Measurements from ENCODE around the gene ELL. TPM values are rescaled to one million over a fixed set of nuclear protein-coding genes. Genes with fewer than 3 reads are reported as not detected.

ELL gene
- total RNA-seq, 4 donors from 2014 or later: 9.1 to 35.1 (median 20.1) TPM

DNA sequence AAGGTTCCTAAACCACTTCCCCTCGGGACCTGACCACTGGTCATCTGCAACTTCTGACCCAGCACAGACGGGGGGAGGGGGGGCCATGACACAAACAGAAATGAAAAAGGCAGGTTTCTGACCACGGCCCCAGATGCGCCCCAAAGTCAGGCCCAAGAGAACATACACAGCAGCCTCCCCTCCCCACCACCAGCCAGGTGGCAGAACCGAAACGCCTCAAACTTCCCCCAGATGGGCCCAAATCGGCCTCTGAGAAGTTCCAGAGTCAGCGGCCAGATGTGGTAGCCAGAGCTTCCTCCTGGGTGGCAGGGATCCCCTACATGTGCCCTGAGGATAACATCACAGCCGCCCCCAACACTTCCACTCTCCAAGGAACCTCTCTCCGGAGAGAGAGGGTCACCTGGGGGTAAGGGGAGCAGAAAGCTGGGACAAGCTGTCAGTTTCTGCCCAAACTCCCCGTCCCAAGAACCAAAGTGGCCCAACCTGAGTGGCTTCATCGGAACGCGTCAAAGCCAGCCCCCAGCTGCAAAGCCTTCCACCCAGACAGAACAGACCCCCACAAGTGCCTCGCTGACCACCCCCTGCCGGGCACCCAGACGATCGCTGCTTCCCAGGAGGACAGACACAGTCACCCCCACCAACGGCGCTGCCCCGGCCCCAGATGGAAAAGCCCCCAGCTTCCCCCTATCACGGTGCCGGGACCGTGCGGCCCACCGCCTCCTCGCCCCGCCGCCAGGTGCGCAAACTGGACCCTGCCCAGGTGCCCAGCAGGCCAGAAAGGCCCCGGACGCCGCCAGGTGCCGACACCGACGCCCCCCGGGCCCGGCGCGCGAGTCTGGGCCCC, 800 bp downstream of the ELL start:
- 1% methylated on average over 20 of the region's 41 CpGs for WGBS
- Histone ChIP-seq H3K27me3 (no peaks in the 10 kb centered on the region), H3K4me1 (peaks cover 28 to 55% (median 42%) of the 10 kb centered on the region in 4 donors), H3K27ac (replicated peaks in 1 of 4) (peak overlapping the region; percentile 96 to 99 (median 98)), H3K4me3 (peak overlapping the region; percentile 91 to 99 (median 95)), H3K36me3 (no peaks in the 10 kb centered on the region), H3K9me3 (no peaks in the 10 kb centered on the region)
- DNase-seq (ENCODE audit: extremely low spot score): no peak
- TF ChIP-seq EP300 (IDR thresholded peaks at IDR 0.05) (no peak), POLR2A (IDR thresholded peaks at IDR 0.05; ENCODE audit: low read depth) (no peak), POLR2AphosphoS5 (IDR thresholded peaks at IDR 0.05) (no peak)
- TF ChIP-seq, protein P1, sequence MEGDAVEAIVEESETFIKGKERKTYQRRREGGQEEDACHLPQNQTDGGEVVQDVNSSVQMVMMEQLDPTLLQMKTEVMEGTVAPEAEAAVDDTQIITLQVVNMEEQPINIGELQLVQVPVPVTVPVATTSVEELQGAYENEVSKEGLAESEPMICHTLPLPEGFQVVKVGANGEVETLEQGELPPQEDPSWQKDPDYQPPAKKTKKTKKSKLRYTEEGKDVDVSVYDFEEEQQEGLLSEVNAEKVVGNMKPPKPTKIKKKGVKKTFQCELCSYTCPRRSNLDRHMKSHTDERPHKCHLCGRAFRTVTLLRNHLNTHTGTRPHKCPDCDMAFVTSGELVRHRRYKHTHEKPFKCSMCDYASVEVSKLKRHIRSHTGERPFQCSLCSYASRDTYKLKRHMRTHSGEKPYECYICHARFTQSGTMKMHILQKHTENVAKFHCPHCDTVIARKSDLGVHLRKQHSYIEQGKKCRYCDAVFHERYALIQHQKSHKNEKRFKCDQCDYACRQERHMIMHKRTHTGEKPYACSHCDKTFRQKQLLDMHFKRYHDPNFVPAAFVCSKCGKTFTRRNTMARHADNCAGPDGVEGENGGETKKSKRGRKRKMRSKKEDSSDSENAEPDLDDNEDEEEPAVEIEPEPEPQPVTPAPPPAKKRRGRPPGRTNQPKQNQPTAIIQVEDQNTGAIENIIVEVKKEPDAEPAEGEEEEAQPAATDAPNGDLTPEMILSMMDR (IDR thresholded peaks at IDR 0.05): no peak
- intact Hi-C loops (cut with DNase I): loop anchor here (5.0 kb wide), 3 partner anchors 36 to 59 kb away; partner anchors contain the start of gene KXD1

DNA sequence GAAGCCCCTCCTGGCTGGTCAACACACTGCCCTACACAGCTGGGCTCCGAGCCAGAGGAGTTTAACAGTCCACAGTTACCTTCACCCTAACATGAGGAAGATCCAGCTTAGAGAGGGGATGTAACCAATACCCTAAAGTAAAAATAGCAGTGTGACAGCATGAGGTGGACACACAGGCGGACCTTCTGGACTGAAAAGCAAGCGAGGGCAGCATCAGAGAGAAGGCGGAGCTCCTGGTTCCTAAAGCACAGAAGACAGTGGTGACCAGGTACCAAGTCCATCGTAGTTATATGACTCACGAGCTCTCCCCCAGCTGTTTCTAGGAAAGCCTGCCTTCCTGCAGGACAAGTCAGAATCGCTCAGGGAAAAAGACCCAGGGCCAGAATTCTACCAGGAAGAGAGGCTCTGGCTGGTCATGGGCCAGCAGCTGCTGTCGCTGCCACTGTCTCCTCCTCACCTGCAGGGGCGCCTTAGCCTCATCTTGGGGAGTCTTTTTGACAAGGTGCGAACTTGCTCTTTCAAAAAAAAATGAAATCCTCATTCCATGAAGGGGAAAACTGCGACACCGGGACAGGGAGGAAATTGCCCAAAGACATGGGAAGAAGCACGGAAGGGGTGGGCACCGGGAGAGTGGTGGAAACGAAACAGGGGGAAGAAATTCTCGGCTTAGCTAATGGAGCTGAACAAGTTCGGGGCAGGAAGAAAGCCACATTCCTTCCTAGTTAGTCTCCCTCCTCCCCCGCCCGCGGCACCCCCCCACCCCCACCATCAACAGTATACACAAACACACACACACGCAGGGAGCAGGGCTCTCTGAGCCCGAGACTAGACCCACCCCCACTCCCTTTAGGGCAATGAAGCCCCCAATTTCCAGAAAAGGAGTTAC, 1.7 kb downstream of the ELL start:
- peak overlapping the region; percentile 96 to 99 (median 98) for H3K27ac ChIP-seq (replicated peaks in 1 of 4)
- TF ChIP-seq POLR2AphosphoS5 (IDR thresholded peaks at IDR 0.05): peak; percentile 65 to 75
- TF ChIP-seq, protein P1 (IDR thresholded peaks at IDR 0.05): peak; percentile 47 to 66 (median 53)
- TF ChIP-seq POLR2A (IDR thresholded peaks at IDR 0.05; ENCODE audit: low read depth): no peak
- TF ChIP-seq EP300 (IDR thresholded peaks at IDR 0.05): no peak
- peaks cover 36 to 64% (median 50%) of the 10 kb centered on the region in 4 donors for H3K4me1 ChIP-seq
- intact Hi-C loops (cut with DNase I): loop anchor here (5.0 kb wide), 3 partner anchors 37 to 58 kb away; partner anchors contain the start of gene KXD1
- no peaks in the 10 kb centered on the region for H3K9me3 ChIP-seq
- no peaks in the 10 kb centered on the region for H3K27me3 ChIP-seq
- H3K4me3 ChIP-seq: peak overlapping the region; percentile 91 to 99 (median 95)
- no peak for DNase-seq (ENCODE audit: extremely low spot score)
- WGBS: 7% methylated on average over 22 of the region's 22 CpGs
- no peaks in the 10 kb centered on the region for H3K36me3 ChIP-seq

GRCh38 chr19:18518639-18519038, 3.2 kb downstream of the ELL start:
- intact Hi-C loops (cut with DNase I): no loop called here
- H3K27me3 ChIP-seq: no peaks in the 10 kb centered on the region
- no peaks in the 10 kb centered on the region for H3K36me3 ChIP-seq
- peaks cover 52 to 79% (median 66%) of the 10 kb centered on the region in 4 donors for H3K4me1 ChIP-seq
- H3K4me3 ChIP-seq: no peak overlapping the region
- peak overlapping the region; percentile 96 to 99 (median 98) for H3K27ac ChIP-seq (replicated peaks in 1 of 4)
- 92% methylated on average over 9 of the region's 9 CpGs for WGBS
- no peaks in the 10 kb centered on the region for H3K9me3 ChIP-seq
- no peak for DNase-seq (ENCODE audit: extremely low spot score)
- TF ChIP-seq, protein P1 (IDR thresholded peaks at IDR 0.05): no peak
- TF ChIP-seq EP300 (IDR thresholded peaks at IDR 0.05) (no peak), POLR2A (IDR thresholded peaks at IDR 0.05; ENCODE audit: low read depth) (no peak), POLR2AphosphoS5 (IDR thresholded peaks at IDR 0.05) (no peak)

DNA sequence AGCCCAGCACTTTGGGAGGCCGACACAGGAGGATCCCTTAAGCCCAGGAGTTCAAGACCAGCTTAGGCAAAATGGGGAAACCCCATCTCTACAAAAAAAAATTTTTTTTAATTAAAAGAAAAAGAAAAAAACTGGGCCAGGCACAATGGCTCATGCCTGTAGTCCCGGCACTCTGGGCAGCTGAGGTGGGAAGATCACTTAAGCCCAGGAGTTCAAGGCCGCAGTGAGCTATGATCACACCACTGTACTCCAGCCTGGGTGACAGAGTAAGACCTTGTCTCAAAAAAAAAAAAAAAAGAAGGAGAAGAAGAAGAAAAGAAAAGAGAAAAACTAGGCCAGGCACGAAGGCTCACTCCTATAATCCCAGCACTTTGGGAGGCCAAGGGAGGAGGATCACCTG, 4.3 kb downstream of the ELL start:
- no peak for DNase-seq (ENCODE audit: extremely low spot score)
- H3K4me1 ChIP-seq: peaks cover 62 to 87% (median 74%) of the 10 kb centered on the region in 4 donors
- WGBS: 92% methylated on average over 4 of the region's 4 CpGs
- no peaks in the 10 kb centered on the region for H3K9me3 ChIP-seq
- intact Hi-C loops (cut with DNase I): no loop called here
- peak overlapping the region in 1 of 4 donors; percentile 20 for H3K27ac ChIP-seq (replicated peaks in 1 of 4)
- H3K27me3 ChIP-seq: no peaks in the 10 kb centered on the region
- H3K4me3 ChIP-seq: no peak overlapping the region
- H3K36me3 ChIP-seq: no peaks in the 10 kb centered on the region
- TF ChIP-seq POLR2A (IDR thresholded peaks at IDR 0.05; ENCODE audit: low read depth) (no peak), POLR2AphosphoS5 (IDR thresholded peaks at IDR 0.05) (no peak), EP300 (IDR thresholded peaks at IDR 0.05) (no peak)
- TF ChIP-seq, protein P1 (IDR thresholded peaks at IDR 0.05): no peak
